Measurements from ENCODE around the gene C1orf52. TPM values are rescaled to one million over a fixed set of nuclear protein-coding genes. Genes with fewer than 3 reads are reported as not detected.

Gene C1orf52
- total RNA-seq, 2 experiments from 2014 or later, result 62.4 to 66.6 TPM

DNA sequence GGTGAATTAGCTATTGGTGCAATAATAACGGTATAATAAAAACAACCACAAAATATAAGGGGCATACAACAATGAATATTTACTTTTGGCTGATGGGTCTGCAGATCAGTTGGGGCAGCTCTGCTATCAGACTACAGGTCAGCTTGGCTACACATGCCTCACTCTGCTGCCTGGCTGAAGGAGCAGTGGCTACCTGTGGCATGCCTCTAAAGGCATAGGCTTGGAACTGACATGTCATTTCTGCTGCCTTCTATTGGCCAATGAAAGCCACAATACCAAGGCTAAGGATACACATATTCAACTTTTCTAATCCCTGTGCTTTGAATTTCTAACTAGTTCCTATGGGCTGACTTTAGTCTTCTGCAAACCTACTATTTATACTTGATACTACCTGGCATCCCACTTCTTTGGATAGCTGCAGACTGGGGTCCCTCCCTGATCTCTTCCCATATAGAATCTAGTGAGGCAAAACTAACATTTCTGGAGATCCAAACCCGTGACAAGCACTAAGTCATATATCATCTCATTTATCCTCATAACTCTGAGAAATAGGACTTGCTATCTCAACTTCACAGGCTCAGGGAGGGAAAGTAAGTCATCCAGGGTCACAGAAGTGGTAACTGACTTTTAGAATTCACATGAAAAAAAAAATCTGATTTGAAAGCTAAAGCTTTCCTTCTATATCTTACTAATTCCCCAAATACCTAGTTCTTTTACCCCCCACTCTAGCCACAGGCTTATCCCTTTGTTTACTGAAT, 39.4 kb downstream of the C1orf52 start:
- Mint-ChIP-seq H3K4me1 (ENCODE audit: low read depth) (no peaks in the 10 kb centered on the region), H3K27ac (no peak overlapping the region), H3K36me3 (ENCODE audit: low read depth) (no peaks in the 10 kb centered on the region), H3K4me3 (no peak overlapping the region), H3K9me3 (no peaks in the 10 kb centered on the region), H3K27me3 (peaks cover 31% of the 10 kb centered on the region)
- TF ChIP-seq, protein P1, sequence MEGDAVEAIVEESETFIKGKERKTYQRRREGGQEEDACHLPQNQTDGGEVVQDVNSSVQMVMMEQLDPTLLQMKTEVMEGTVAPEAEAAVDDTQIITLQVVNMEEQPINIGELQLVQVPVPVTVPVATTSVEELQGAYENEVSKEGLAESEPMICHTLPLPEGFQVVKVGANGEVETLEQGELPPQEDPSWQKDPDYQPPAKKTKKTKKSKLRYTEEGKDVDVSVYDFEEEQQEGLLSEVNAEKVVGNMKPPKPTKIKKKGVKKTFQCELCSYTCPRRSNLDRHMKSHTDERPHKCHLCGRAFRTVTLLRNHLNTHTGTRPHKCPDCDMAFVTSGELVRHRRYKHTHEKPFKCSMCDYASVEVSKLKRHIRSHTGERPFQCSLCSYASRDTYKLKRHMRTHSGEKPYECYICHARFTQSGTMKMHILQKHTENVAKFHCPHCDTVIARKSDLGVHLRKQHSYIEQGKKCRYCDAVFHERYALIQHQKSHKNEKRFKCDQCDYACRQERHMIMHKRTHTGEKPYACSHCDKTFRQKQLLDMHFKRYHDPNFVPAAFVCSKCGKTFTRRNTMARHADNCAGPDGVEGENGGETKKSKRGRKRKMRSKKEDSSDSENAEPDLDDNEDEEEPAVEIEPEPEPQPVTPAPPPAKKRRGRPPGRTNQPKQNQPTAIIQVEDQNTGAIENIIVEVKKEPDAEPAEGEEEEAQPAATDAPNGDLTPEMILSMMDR (IDR thresholded peaks at IDR 0.05), result no peak
- Histone ChIP-seq H3K9me3 (ENCODE audit: control insufficient read depth in 1 of 2, insufficient read depth in 1 of 2, low read length in 2 of 2) (no peaks in the 10 kb centered on the region), H3K27ac (ENCODE audit: low read depth in 1 of 2, low read length in 2 of 2) (no peak overlapping the region), H3K4me3 (ENCODE audit: low read length) (no peak overlapping the region), H3K27me3 (ENCODE audit: control insufficient read depth in 1 of 2, insufficient read depth in 2 of 2, low read length in 2 of 2) (peaks cover 0 to 4% of the 10 kb centered on the region in 2 experiments), H3K36me3 (ENCODE audit: insufficient read depth, low read length) (no peaks in the 10 kb centered on the region), H3K4me1 (ENCODE audit: insufficient read depth, low read length) (no peaks in the 10 kb centered on the region)
- ATAC-seq (ENCODE audit: poor library complexity), result no peak
- POLR2A ChIA-PET, result no interaction called here
- intact Hi-C loops (cut with DNase I, micrococcal nuclease), result no loop called here
- DNase-seq, result no peak
- CTCF ChIA-PET, result interaction anchor here (0.5 kb wide), 1 partner anchor 39 kb away, joined by 4 read pairs; no protein-coding TSS in a partner anchor

DNA sequence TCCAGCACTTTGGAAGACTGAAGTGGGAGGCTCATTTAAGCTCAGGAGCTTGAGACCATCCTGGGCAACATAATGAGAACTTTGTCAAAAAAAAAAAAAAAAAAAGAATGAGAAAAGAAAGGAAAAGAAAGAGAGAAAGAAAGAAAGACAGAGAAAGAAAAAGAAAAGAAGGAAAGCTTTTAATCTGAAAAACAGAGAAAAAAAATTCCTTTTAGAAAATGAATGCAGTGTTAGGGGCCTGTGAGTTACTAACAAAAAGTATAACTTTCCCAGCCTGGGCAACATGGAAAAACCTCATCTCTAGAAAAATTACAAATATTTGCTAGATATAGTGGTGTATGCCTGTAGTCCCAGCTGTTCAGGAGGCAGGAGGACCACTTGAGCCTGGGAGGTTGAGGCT, 42.8 kb downstream of the C1orf52 start:
- H3K4me3 Mint-ChIP-seq, result no peak overlapping the region
- peaks cover 55% of the 10 kb centered on the region for H3K27me3 Mint-ChIP-seq
- H3K9me3 Mint-ChIP-seq, result no peaks in the 10 kb centered on the region
- TF ChIP-seq, protein P1 (IDR thresholded peaks at IDR 0.05), result no peak
- no peak for DNase-seq
- H3K27ac Mint-ChIP-seq, result no peak overlapping the region
- no peaks in the 10 kb centered on the region for H3K36me3 Mint-ChIP-seq (ENCODE audit: low read depth)
- ChIA-PET POLR2A (no interaction called here), CTCF (no interaction called here)
- no peak overlapping the region for H3K4me3 ChIP-seq (ENCODE audit: low read length)
- H3K27ac ChIP-seq (ENCODE audit: low read depth in 1 of 2, low read length in 2 of 2), result no peak overlapping the region
- H3K9me3 ChIP-seq (ENCODE audit: control insufficient read depth in 1 of 2, insufficient read depth in 1 of 2, low read length in 2 of 2), result no peaks in the 10 kb centered on the region
- intact Hi-C loops (cut with DNase I, micrococcal nuclease), result no loop called here
- no peaks in the 10 kb centered on the region for H3K36me3 ChIP-seq (ENCODE audit: insufficient read depth, low read length)
- H3K27me3 ChIP-seq (ENCODE audit: control insufficient read depth in 1 of 2, insufficient read depth in 2 of 2, low read length in 2 of 2), result peaks cover 0 to 6% of the 10 kb centered on the region in 2 experiments
- no peaks in the 10 kb centered on the region for H3K4me1 Mint-ChIP-seq (ENCODE audit: low read depth)
- no peaks in the 10 kb centered on the region for H3K4me1 ChIP-seq (ENCODE audit: insufficient read depth, low read length)
- ATAC-seq (ENCODE audit: poor library complexity), result no peak

GRCh38 chr1:85214654-85215053, 44.8 kb downstream of the C1orf52 start:
- Mint-ChIP-seq H3K9me3 (no peaks in the 10 kb centered on the region), H3K27me3 (peaks cover 60% of the 10 kb centered on the region), H3K27ac (no peak overlapping the region), H3K36me3 (ENCODE audit: low read depth) (no peaks in the 10 kb centered on the region), H3K4me1 (ENCODE audit: low read depth) (no peaks in the 10 kb centered on the region), H3K4me3 (no peak overlapping the region)
- Histone ChIP-seq H3K27ac (ENCODE audit: low read depth in 1 of 2, low read length in 2 of 2) (no peak overlapping the region), H3K36me3 (ENCODE audit: insufficient read depth, low read length) (no peaks in the 10 kb centered on the region), H3K4me3 (ENCODE audit: low read length) (no peak overlapping the region), H3K27me3 (ENCODE audit: control insufficient read depth in 1 of 2, insufficient read depth in 2 of 2, low read length in 2 of 2) (peaks cover 6 to 7% of the 10 kb centered on the region in 2 experiments), H3K4me1 (ENCODE audit: insufficient read depth, low read length) (no peaks in the 10 kb centered on the region), H3K9me3 (ENCODE audit: control insufficient read depth in 1 of 2, insufficient read depth in 1 of 2, low read length in 2 of 2) (no peaks in the 10 kb centered on the region)
- intact Hi-C loops (cut with DNase I, micrococcal nuclease), result no loop called here
- POLR2A ChIA-PET, result interaction anchor here (1.2 kb wide), 1 partner anchor 45 kb away, joined by 3 read pairs; the partner anchor contains the start of gene C1orf52
- CTCF ChIA-PET, result interaction anchor here (1.9 kb wide), 1 partner anchor 9 kb away, joined by 4 read pairs; no protein-coding TSS in a partner anchor
- TF ChIP-seq, protein P1 (IDR thresholded peaks at IDR 0.05), result no peak
- ATAC-seq (ENCODE audit: poor library complexity) (no peak), DNase-seq (no peak)

Measured in CD4-positive, alpha-beta T cell (primary cell).